GM19193 (cell line): Measurements from ENCODE around the gene VPS45.

ENCODE experiments used
- POLR2A ChIP-seq: IDR thresholded peaks from 4 replicates; pipeline ENCODE4 v1.6.1; 2011; ENCODE audit not compliant: insufficient read depth, insufficient read length; ENCODE audit errors: extremely low read depth

The VPS45 gene

GRCh38 chr1:150067184-150068108 is at the start of gene VPS45:
TSS of gene VPS45 (plus strand) at chr1:150067776. CDS start at chr1:150067858, 82 bp downstream.
- peak; percentile 70 for TF ChIP-seq POLR2A

- no peak for TF ChIP-seq POLR2A
These were observed 49.4 kb upstream of the VPS45 start for GRCh38 chr1:150018165-150018564.

GRCh38 chr1:150020711-150021110 is 46.9 kb upstream of the VPS45 start:
- TF ChIP-seq POLR2A = no peak

- TF ChIP-seq POLR2A = no peak
These were observed 46.3 kb upstream of the VPS45 start for GRCh38 chr1:150021191-150021694.

- TF ChIP-seq POLR2A = no peak
These were observed 45.2 kb upstream of the VPS45 start for GRCh38 chr1:150022357-150022756.

- TF ChIP-seq POLR2A = no peak
These were observed 43.4 kb upstream of the VPS45 start for GRCh38 chr1:150024156-150024555.

- no peak for TF ChIP-seq POLR2A
These were observed 39.3 kb upstream of the VPS45 start for GRCh38 chr1:150028322-150028721.

- TF ChIP-seq POLR2A = no peak
These were observed 33.2 kb upstream of the VPS45 start for GRCh38 chr1:150034336-150034735.

- TF ChIP-seq POLR2A = no peak
These were observed 17.6 kb upstream of the VPS45 start for GRCh38 chr1:150049926-150050325.

GRCh38 chr1:150051089-150051373 is 16.5 kb upstream of the VPS45 start:
- TF ChIP-seq POLR2A = no peak

- no peak for TF ChIP-seq POLR2A
These were observed 13.7 kb upstream of the VPS45 start for GRCh38 chr1:150053926-150054325.

- TF ChIP-seq POLR2A = no peak
These were observed 11.2 kb upstream of the VPS45 start for GRCh38 chr1:150056407-150056806.

- no peak for TF ChIP-seq POLR2A
These were observed 7.3 kb upstream of the VPS45 start for GRCh38 chr1:150060260-150060659.

- TF ChIP-seq POLR2A = no peak
These were observed 5.9 kb upstream of the VPS45 start for GRCh38 chr1:150061632-150062101.

- TF ChIP-seq POLR2A = no peak
These were observed 5.5 kb upstream of the VPS45 start for GRCh38 chr1:150062113-150062512.

- no peak for TF ChIP-seq POLR2A
These were observed 2.2 kb upstream of the VPS45 start for GRCh38 chr1:150065184-150065871.
